Smooth muscle cell (in vitro differentiated cells): ENCODE data around the gene SVEP1. TPM values are rescaled to one million over a fixed set of nuclear protein-coding genes. Genes with fewer than 3 reads are reported as not detected.

Source experiments
- DNase-seq: peaks from one replicate; lab custom pipeline; 2025; ENCODE audit not compliant: unreplicated experiment; lab: John Stamatoyannopoulos, UW
- H2AFZ ChIP-seq: fragments of 200-600 bp; sonication (generic); 2 replicates; pipeline ENCODE4 v1.6.0; 2016; ENCODE audit warnings: antibody characterized with exemption, low read depth, mild to moderate bottlenecking
- H3F3A ChIP-seq: fragments of 200-600 bp; sonication (generic); 2 replicates; pipeline ENCODE4 v1.6.0; 2017; ENCODE audit warnings: antibody characterized with exemption, low read depth
- H3K27ac ChIP-seq: fragments of 200-600 bp; sonication (generic); 2 replicates; pipeline ENCODE4 v1.5.1; 2016; ENCODE audit warnings: low read depth, mild to moderate bottlenecking
- H3K27me3 ChIP-seq: fragments of 200-600 bp; sonication (generic); 2 replicates; pipeline ENCODE4 v1.6.1; 2016; ENCODE audit warnings: low read depth, mild to moderate bottlenecking
- H3K36me3 ChIP-seq: fragments of 200-600 bp; sonication (generic); 2 replicates; pipeline ENCODE4 v1.5.1; 2016; ENCODE audit warnings: low read depth
- H3K4me1 ChIP-seq: fragments of 200-600 bp; sonication (generic); 2 replicates; pipeline ENCODE4 v1.5.1; 2016; ENCODE audit warnings: low read depth
- H3K4me2 ChIP-seq: fragments of 200-600 bp; sonication (generic); 2 replicates; pipeline ENCODE4 v1.6.0; 2016; ENCODE audit warnings: mild to moderate bottlenecking
- H3K4me3 ChIP-seq: fragments of 200-600 bp; sonication (generic); 2 replicates; pipeline ENCODE4 v1.5.1; 2016; ENCODE audit warnings: mild to moderate bottlenecking
- H3K79me2 ChIP-seq: fragments of 200-600 bp; sonication (generic); 2 replicates; pipeline ENCODE4 v1.6.0; 2016; ENCODE audit warnings: low read depth, mild to moderate bottlenecking
- H3K9ac ChIP-seq: fragments of 200-600 bp; sonication (generic); 2 replicates; pipeline ENCODE4 v1.6.0; 2016; ENCODE audit warnings: low read depth
- H3K9me3 ChIP-seq: fragments of 200-600 bp; sonication (generic); replicated peaks from 2 replicates; pipeline ENCODE4 v1.5.1; 2016; ENCODE audit warnings: low read depth
- H4K20me1 ChIP-seq: fragments of 200-600 bp; sonication (generic); 2 replicates; pipeline ENCODE4 v1.6.0; 2016; ENCODE audit warnings: low read depth
- CTCF ChIP-seq: fragments of 200-600 bp; sonication (generic); IDR thresholded peaks from 2 replicates; pipeline ENCODE4 v1.5.1; 2017; ENCODE audit warnings: borderline replicate concordance, mild to moderate bottlenecking, antibody characterized with exemption; ENCODE audit not compliant: insufficient read depth, poor library complexity, severe bottlenecking
- WGBS: methylation state at CpG from one replicate; pipeline ENCODE4 v1.1.7; 2016; ENCODE audit warnings: low lambda C conversion rate; 5-methylcytosine and 5-hydroxymethylcytosine counted together
- polyA plus RNA-seq: library from polyadenylated mRNA; unstranded; fragments of >200 nt; fragmentation: Nextera tagmentation; extraction: Ambion mirVana; gene quantifications from 2 replicates; pipeline ENCODE4 v1.2.1, GENCODE V29; 2016
- total RNA-seq: library from RNA; depleted of rRNA; stranded (reverse); fragments of >200 nt; gene quantifications from 2 replicates; pipeline ENCODE4 v1.2.3, GENCODE V29; 2014

Gene SVEP1
- total and polyA plus RNA-seq, 2 experiments from 2014 or later, result 6.4 to 14.8 TPM

DNA sequence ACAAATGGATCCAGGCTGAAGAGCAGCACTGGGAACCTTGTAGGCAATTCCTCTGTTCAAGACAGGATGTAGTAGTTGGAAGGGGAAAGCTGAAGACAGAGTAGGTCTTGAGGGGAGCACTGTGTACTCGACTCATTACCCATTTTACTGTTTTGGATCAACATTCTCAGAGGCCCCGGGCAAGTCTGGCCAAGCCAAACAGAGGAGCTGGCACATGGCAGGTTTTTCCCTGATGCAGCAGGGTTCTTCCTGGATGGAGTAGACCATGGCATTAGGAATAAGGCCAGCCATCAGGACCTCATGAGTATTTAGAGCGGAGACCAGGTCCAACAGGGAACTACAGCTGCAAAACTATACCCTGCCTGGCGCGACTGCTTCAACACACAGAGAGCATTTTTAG is 4.4 kb downstream of the SVEP1 start:
- Histone ChIP-seq H3K4me3 (no peak overlapping the region), H3F3A (no peaks in the 10 kb centered on the region), H3K79me2 (peaks cover 21% of the 10 kb centered on the region), H4K20me1 (no peaks in the 10 kb centered on the region), H2AFZ (no peak overlapping the region), H3K4me2 (no peak overlapping the region), H3K9me3 (no peaks in the 10 kb centered on the region), H3K36me3 (no peaks in the 10 kb centered on the region), H3K27ac (no peak overlapping the region), H3K9ac (no peak overlapping the region), H3K4me1 (peaks cover 8% of the 10 kb centered on the region), H3K27me3 (no peaks in the 10 kb centered on the region)
- TF ChIP-seq CTCF, result no peak
- 94% methylated on average over 5 of the region's 5 CpGs for WGBS
- no peak for DNase-seq

DNA sequence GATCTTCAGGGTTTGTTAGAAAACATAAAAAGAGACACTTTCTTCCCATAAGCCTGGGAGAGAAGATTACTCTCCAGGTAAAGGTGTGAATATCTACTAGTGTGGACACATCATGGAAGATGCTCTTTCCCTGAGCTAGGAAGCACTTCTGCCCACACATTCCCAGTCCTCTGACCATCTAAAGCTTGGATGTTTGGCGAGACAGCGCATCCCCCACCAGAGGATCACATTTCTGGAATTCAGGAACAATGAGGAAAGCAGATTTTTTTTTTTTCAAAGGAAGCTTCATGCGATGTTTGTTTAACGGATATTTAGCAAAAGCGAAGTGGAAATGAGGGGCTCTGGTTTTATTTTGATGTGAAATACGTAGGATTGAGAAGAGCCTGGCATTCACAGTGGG is 6.2 kb downstream of the SVEP1 start:
- Histone ChIP-seq H3K4me3 (no peak overlapping the region), H3K4me1 (peaks cover 8% of the 10 kb centered on the region), H3K27me3 (no peaks in the 10 kb centered on the region), H4K20me1 (no peaks in the 10 kb centered on the region), H3K9me3 (no peaks in the 10 kb centered on the region), H3K4me2 (peak overlapping the region; percentile 50), H3K79me2 (peaks cover 20% of the 10 kb centered on the region), H3K36me3 (no peaks in the 10 kb centered on the region), H3K9ac (no peak overlapping the region), H3F3A (no peaks in the 10 kb centered on the region), H3K27ac (peak overlapping the region; percentile 21), H2AFZ (peak overlapping the region; percentile 29)
- TF ChIP-seq CTCF, result no peak
- DNase-seq, result no peak
- WGBS, result 51% methylated on average over 6 of the region's 6 CpGs

DNA sequence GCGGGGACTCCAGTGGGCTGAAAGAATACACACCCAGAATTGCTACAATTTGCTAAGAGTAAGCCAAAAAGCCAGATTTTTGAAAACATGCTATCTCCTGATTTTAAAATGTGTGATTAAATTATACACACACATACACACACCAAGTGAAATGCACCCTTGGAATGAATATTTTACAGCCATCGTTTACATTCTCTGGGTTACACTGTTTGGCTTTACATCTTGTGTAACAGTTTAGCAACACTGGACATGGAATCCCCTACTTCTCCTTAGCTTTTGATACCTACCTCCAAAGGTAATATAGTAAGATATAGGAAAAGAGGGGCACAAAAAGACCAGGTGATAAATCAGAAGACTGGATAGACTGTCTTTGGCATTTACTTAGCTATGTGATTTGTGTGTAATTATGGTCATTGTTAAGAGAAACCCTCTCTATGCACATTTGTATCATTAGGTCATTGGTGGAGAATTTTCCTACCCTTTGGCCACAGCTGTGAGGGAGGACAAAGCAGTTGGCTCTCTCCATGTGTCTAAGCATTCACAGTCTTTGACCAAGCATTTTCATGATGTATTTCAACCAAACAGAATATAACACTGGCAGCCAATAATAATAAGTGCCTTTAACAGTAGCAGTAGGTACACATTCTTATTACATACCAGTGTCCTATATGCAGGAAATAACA is 7.6 kb downstream of the SVEP1 start:
- Histone ChIP-seq H3K4me1 (peaks cover 8% of the 10 kb centered on the region), H3K27me3 (no peaks in the 10 kb centered on the region), H3K9ac (no peak overlapping the region), H4K20me1 (no peaks in the 10 kb centered on the region), H3F3A (no peaks in the 10 kb centered on the region), H2AFZ (no peak overlapping the region), H3K4me2 (no peak overlapping the region), H3K9me3 (no peaks in the 10 kb centered on the region), H3K4me3 (no peak overlapping the region), H3K36me3 (no peaks in the 10 kb centered on the region), H3K79me2 (peaks cover 9% of the 10 kb centered on the region), H3K27ac (no peak overlapping the region)
- no peak for DNase-seq
- no peak for TF ChIP-seq CTCF
- WGBS, result 91% methylated on average over 2 of the region's 2 CpGs

DNA sequence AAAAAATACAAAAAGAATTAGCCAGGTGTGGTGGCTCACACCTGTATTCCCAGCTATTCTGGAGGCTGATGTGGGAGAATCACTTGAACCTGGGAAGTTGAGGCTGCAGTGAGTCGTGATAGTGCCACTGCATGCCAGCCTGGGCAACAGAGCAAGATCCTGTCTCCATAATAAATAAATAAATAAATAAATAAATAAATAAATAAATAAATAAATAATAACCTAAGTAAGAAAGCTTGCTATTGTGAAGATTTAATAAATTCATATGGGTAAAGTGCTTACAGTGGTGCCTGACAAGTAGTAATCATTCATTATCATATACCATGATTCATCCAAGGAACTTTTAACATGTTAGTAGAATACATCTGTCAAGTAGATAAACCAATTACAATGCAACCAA is 13.4 kb downstream of the SVEP1 start:
- Histone ChIP-seq H3K27ac (no peak overlapping the region), H3K4me1 (no peaks in the 10 kb centered on the region), H2AFZ (no peak overlapping the region), H3K9ac (no peak overlapping the region), H3K36me3 (no peaks in the 10 kb centered on the region), H3K79me2 (no peaks in the 10 kb centered on the region), H3K4me2 (no peak overlapping the region), H3K4me3 (no peak overlapping the region), H3K9me3 (no peaks in the 10 kb centered on the region), H4K20me1 (no peaks in the 10 kb centered on the region), H3F3A (no peaks in the 10 kb centered on the region), H3K27me3 (no peaks in the 10 kb centered on the region)
- 93% methylated on average over 1 of the region's 1 CpG for WGBS
- no peak for TF ChIP-seq CTCF
- DNase-seq, result no peak
